ENCODE results near the gene NBEA. TPM values are rescaled to one million over a fixed set of nuclear protein-coding genes. Genes with fewer than 3 reads are reported as not detected.

NBEA gene
- total and polyA plus RNA-seq, 8 donors = 5.9 to 14.1 (median 11.3) TPM

DNA sequence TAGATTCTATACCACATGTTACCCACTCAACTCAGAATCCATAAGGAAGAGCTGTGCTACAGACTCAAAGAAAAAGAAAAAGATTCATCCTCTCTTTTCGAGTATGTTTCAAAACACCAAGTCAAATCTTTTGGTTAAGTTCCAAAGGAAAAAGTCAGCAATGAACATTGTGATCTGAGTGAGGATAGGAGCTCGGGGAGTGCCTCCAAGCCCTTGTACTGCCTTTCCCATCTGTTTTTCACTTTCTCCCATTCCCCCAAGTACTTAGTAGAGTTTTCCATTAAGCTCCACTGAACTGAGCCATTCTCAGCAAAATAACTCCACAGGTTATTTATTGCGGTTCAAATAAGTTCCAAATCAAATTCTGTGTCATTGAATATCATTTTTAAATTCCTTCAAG, 582.1 kb downstream of the NBEA start:
- H3K9me3 ChIP-seq = no peaks in the 10 kb centered on the region
- no peak for TF ChIP-seq CTCF (IDR thresholded peaks at IDR 0.05)
- no peak overlapping the region for H3K27ac ChIP-seq
- ATAC-seq (no peak), DNase-seq (no peak)
- no peaks in the 10 kb centered on the region for H3K36me3 ChIP-seq
- intact Hi-C loops (cut with DNase I) = no loop called here
- H3K4me1 ChIP-seq = no peaks in the 10 kb centered on the region
- H3K4me3 ChIP-seq = no peak overlapping the region
- no peaks in the 10 kb centered on the region for H3K27me3 ChIP-seq

DNA sequence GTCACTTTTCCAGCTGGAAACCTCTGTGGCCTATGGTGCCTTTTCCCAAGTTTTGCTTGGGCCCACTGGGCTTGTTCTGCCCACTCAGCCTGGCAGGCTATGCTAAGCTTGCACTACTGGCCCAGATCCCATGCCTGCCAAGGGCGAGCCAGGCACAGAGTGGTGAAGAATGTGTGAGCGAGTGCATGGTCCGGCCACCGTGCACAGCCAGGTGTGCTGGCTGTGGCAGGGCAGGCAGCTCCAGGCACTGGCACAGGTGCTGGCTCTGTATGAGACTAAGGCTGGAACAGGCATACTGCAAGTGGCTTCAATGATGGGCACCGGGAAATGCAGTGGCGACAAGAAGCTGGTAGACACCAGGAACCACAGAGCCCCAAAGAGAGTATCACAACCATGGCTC, 584.5 kb downstream of the NBEA start:
- H3K27me3 ChIP-seq = no peaks in the 10 kb centered on the region
- H3K4me1 ChIP-seq = no peaks in the 10 kb centered on the region
- intact Hi-C loops (cut with DNase I) = no loop called here
- no peak overlapping the region for H3K4me3 ChIP-seq
- ATAC-seq (no peak), DNase-seq (peak in 1 of 4 donors; percentile 51)
- H3K27ac ChIP-seq = no peak overlapping the region
- no peaks in the 10 kb centered on the region for H3K9me3 ChIP-seq
- no peaks in the 10 kb centered on the region for H3K36me3 ChIP-seq
- TF ChIP-seq CTCF (IDR thresholded peaks at IDR 0.05) = no peak

GRCh38 chr13:35527451-35527850, 585.4 kb downstream of the NBEA start:
- H3K27me3 ChIP-seq = no peaks in the 10 kb centered on the region
- H3K9me3 ChIP-seq = no peaks in the 10 kb centered on the region
- TF ChIP-seq CTCF (IDR thresholded peaks at IDR 0.05) = no peak
- no peaks in the 10 kb centered on the region for H3K36me3 ChIP-seq
- no peak overlapping the region for H3K4me3 ChIP-seq
- no peaks in the 10 kb centered on the region for H3K4me1 ChIP-seq
- H3K27ac ChIP-seq = no peak overlapping the region
- ATAC-seq = no peak
- intact Hi-C loops (cut with DNase I) = no loop called here
- DNase-seq = peak in 1 of 4 donors; percentile 50

GRCh38 chr13:35530147-35530546, 588.1 kb downstream of the NBEA start:
- Histone ChIP-seq H3K27me3 (no peaks in the 10 kb centered on the region), H3K27ac (no peak overlapping the region), H3K36me3 (no peaks in the 10 kb centered on the region), H3K4me1 (no peaks in the 10 kb centered on the region), H3K4me3 (no peak overlapping the region), H3K9me3 (no peaks in the 10 kb centered on the region)
- intact Hi-C loops (cut with DNase I) = no loop called here
- TF ChIP-seq CTCF (IDR thresholded peaks at IDR 0.05) = no peak
- DNase-seq = no peak
- ATAC-seq = no peak

DNA sequence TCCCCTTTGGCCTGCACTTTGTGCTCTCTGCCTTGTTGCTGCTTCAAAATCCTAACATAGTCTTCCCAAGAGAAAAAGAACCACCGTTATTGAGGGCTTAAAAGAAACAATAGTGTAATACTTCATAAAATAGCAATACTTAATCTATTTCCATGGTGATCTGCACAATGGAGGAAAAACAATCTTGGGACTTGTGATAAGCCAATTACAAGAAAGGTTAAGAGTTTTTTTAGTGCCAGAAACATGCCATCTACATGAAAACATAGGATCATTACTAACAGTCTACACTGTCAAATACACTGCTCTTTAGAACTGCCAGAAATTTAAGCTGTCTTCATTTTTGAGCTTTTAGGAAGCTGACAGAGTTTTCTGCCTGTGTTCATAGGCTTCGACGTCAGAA, 588.5 kb downstream of the NBEA start:
- Histone ChIP-seq H3K27me3 (no peaks in the 10 kb centered on the region), H3K27ac (no peak overlapping the region), H3K4me3 (no peak overlapping the region), H3K36me3 (no peaks in the 10 kb centered on the region), H3K9me3 (no peaks in the 10 kb centered on the region), H3K4me1 (no peaks in the 10 kb centered on the region)
- ATAC-seq = no peak
- no peak for DNase-seq
- intact Hi-C loops (cut with DNase I) = no loop called here
- TF ChIP-seq CTCF (IDR thresholded peaks at IDR 0.05) = no peak
